Left forelimb (tissue), 1 donor: ENCODE results near the gene BTBD3.

ENCODE experiments used
- DNase-seq: peaks from one replicate; pipeline ENCODE4 v3.0.0-alpha.2; 2018; ENCODE audit warnings: low spot score

BTBD3 gene

DNA sequence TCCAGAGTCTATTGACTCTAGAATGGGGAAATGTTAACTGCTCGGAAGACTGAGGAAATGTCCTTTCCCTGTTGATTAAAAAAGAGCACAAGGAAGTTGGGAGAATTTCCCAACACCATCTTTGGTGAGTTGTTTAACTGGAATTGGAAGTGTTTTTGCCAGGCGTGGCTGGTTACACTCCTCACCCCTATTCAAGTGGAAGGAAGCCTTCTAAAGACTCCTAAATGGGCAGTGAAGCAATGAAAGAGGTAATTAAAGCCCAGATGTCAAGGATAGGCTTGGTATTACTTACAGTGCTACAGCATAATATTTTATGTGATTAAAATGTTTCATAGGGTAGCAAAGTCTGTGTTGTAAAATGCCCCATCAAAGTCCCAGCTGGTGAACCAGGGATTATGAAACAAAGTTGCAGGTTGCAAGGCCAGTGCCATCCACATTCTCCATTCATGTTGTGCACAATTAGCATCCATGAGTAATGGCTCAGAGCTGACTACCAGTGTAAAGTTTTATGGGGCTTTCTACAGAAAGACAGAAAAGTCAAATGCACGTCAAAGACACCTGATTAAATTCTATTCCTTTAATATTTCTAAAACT lies 52.6 kb downstream of the BTBD3 start:
- no peak for DNase-seq

DNA sequence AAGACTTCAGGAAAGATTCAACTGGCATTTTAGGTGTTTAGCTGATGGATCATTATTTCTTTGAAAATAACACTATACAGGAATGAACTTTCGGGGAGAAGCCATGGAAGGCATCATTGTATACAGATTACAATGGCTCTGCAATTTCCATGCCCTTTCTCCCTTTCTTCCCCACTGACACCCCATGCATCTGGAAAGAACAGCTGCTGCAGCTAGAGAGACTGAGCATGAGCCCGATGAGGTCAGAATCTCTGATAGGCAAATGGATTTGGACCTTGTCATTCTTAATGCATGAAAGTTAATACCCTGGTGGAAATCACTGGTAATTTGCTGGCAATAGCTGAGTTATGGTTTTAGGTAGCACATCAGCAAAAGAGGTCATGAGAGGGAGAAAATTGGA lies 54.8 kb downstream of the BTBD3 start:
- no peak for DNase-seq
